HS-27A (cell line): ENCODE data around the gene HLA-DMB.

ENCODE experiments used
- DNase-seq: peaks from one replicate; pipeline ENCODE4 v3.0.0-alpha.2; 2012; ENCODE audit warnings: low read depth, missing footprints

HLA-DMB gene

DNA sequence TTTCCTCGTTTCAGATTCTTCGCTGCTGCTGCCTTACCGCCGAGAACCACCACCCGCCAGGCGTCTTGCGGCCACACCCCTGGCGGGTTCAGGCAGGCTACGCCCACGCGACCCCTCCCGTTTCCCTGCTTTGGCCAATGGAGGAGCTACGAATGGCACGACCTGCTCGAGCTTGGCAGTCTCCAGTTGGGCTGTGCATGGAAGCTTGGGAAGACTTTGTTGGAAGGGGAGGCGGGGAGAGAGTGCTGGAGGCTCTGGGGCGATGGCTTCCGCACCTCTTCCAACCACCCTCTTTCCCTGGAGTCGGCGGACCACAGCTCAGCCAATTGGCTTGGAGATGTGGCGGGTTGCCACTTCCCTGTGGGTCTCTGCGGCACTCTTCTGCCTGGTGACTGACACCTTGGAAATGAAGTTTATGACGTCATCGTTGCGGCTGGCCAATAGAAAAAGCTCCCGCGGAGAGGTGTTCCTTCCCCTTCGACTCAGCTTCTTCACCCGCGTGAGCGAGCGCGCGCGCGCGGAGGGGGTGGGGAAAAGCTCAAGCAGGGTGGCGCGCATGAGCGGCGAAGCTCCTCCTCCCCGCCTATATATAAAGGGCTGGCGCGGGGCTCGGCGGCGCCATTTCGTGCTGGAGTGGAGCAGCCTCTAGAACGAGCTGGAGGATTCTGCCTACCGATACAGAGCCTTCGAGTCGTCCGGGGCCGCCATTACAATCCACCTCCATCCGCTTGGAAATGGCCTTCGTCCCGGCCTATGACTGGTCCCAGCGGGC lies 30.9 kb upstream of the HLA-DMB start:
- DNase-seq, result peak; percentile 100

DNA sequence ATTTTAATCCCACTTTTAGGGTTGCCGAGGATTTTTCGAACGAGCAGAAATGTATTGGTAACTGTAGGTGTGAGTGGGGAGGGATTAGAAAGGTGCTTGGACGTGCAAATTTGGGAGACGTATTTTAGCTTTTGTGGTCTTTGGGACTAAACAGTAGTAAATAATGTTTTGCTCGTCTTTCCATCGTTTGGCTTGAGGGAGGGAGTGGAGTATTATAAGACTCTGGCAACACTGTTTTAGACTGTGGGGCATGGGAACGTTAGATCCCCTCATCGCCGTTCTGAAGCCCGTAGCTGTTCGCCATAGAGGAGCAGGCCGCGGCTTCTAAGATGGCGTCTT lies 30.4 kb upstream of the HLA-DMB start:
- no peak for DNase-seq

DNA sequence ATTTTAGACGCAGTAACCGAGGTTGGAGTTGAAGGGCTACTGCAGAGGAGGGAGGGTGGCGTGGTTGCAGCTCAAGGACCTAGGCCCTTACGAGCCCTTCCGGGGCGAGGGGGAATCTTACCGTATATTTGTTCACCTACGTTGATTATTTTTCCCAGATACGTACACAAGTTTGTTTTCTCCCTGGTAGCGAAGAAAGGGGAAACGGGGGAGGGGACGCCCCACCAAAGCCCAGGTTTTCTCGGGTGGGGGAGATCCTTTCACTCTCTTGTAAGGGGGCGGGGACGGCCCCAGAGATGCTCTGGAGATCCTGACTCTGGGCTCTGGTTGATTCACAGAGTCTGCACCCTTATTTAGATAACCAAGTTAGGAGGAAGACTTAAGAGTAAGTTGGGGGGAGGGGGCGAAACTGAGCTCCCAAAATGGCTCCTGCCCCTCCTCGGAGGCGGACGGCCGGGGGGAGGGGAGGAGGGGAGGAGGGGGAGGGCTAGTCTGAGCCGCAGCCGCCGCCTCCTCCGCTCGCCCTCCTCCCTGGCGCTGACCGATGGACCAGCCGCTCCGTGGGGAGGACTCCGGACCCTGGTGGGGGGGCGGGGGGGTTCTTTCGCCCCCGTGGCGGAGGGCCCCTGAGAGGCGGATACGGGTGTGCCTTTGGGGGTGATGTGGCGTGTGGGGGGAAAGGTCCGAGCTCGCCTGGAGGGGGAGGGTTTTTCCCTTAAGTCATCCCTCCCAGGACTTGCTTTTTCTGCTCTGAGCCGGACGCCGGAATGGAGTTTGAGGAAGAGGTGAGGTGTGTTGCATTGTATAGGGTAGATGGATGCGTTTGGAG lies 29.8 kb upstream of the HLA-DMB start:
- peak; percentile 79 for DNase-seq

DNA sequence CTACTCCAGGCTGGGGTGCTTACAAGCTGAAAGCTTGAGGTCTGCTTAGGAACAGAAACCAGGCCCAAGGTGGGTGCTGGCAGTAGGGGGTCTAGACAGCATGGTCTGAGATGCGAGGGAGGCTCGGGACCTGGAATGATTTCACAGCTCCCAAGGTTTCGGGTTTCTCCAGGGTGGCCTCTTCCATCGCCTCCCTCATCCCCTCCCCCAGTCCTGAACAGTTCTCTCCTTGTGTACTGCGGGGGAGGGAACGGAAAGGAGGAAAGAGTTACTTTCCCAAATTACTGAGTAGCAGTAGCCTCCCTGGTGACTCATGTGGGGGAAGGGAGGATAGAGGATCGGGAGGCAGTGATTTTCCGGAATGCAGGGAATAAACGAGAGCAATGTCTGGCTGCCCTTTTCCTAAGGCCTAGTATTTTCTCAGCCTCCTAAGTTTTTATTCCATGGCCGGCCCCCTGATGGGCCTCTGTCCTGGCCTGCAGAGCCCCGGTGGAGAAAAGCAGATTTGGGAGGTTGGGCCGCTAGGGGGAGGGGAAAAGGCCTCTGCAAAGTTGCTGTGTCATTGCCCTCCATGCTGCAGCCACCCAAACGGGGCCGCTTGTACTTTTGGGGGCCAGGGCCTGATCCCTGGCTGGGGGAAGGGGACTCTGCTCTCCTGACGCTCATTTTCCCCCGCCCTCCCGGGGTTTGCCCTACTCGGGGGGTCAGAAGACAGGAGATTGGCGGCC lies 29.0 kb upstream of the HLA-DMB start:
- DNase-seq, result peak; percentile 95

DNA sequence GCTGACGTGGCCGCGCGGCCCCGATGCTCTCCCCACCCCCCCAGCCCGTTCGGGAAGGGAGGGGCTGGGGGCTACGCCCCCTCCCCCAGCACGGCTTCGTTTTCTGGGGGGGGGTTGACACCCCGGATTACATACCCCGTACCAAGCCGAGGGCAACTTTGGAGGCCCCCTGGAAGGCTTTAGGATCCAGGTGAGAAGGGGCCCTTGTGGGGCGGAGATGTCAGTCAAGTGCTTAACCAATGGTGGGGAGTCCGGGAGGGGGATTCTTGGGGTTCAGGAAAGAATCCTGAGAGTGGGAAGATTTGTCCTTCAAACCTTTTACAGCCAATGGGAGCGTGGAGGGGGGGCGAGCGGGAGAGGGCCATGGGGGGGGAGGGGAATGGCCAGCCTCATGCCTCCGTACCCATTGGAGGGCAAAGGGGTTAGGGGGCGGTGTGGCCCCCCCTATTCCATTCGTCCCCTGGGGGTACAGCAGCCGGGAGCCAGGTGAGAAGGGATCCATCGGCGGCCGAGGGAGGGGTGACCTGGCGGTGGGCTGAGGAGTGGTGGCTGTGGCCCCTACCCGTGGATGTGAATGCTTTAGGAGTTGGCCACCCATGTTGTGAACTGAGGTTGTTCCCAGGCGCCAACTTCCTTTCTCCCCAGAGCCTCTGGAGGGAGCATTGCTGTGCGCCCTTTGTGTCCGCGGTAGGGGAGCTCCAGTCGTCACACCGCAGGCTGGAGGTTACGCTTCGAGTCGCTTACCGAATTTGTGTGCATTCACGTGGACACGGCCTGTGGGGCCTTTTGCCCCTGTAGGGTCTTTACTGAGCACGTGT lies 28.2 kb upstream of the HLA-DMB start:
- DNase-seq, result peak; percentile 89

DNA sequence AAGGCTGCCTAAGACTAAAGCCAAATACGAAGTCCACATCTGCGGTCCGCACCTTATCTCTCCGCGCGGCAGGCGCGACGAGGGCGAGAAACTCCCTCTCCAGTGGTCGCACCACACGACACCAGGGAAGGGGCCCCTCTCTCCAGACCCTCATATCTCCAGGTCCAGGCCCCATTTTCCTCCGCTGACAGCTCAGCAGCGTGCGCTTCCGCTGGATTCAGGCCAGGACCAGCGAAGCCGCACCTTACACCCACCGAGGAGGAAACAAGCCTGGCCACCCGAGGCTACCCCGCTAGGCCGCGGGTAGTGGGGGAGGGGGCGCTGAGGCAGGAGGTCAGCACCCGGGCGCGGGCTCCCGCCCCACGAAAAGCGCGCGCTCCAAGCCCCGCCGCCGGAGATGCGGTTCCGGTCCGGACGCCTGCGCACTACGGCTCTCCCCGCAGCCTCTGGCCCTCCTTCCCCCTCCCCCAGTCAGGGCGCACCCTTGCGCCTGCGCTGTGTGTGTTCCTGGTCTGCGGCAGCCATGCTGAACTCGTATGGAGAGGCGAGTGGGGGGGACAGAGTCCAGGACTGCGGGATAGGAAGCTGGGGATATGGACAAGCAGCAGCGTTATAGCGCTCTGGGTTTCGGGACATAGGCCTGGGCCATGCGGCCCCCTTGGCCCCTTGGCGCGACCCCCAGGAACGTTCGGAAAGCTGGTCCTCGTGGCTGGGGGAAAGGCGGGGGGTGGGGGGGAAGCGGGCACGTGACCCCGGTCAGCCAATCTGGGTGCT lies 27.5 kb upstream of the HLA-DMB start, which contains the start of gene BRD2:
Gene BRD2, plus strand, starts transcription at position 502 of the 774 bp plus-strand sequence. CDS start 4,305 bp downstream, outside the sequence.
- DNase-seq, result peak; percentile 97

DNA sequence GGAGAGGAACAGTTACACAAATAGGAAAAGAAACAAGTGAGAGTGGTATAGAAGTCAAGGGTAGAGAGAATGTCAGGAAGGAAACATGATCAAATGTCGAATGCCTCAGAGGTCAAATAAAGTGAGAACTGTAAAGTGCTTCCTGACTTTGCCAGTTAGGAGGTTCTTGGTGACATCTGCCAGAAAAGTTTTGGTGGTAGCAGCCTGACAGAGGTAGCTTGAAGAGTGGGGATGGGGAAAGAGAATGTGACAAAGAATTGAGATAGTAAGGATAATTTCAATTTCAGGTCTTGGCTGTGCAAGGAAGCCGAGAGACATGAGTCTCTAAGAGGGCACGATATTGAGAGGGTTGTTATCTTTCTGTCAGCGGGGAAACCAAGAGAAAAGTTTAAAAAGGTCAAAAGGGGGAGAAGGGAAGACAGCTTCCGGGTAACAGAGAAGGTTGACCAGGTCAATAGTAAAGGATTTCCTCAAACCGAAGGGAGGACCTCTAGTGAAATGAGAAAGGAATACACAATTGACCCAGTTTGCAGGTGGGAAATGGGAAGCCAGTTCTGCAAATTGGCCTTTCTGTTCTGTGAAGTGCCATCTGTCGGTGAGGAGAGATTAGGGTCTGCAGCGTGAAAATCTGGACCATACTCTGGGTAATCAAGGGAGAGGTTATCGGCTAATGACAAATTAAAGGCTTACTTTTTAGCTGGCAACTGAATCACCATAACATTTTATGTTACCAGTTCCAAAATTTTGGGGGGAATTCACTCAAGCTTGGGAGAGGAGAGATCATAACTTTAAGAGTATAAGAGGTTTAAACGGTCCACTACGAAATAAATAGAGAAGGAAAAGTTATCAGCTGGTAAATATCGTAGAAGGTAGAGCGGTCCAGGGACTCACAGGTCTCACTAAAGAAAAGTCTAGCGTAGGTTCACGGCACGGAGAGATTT lies 26.6 kb upstream of the HLA-DMB start:
- DNase-seq, result no peak

DNA sequence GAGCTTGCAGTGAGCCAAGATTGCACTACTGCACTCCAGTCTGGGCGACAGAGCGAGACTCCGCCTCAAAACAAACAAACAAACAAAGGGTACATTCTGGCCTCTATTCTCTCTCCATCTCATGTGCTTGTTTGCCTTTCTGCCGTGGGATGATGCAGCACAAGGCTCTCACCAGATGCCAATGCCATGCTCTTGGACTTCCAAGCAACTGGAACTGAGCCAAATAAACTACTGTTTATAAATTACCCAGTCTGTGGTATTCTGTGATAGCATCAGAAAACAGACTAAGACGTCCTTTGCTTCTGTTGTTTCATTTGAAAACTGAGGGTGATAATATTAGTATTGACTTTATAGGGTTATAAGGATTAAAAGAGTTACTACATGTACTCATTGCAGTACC lies 23.9 kb upstream of the HLA-DMB start:
- no peak for DNase-seq

DNA sequence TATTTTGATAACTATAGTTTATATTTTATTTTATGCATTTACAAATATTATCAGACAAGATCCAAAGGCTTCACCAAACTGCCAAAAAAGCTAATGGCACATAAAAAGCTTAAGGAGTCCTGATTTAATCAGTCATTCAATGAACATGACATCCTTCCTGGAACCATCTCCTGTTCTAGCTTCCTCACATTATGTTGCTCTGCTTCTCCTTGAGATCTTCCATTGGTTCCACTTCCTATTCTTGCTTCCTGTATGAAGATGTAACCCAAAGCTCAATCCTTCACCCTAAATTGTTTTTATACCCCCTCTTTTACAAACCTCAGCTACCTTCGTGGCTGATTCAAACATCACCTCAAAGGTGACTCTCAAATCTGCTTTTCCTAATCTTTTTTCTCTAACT lies 23.0 kb upstream of the HLA-DMB start:
- DNase-seq, result no peak

DNA sequence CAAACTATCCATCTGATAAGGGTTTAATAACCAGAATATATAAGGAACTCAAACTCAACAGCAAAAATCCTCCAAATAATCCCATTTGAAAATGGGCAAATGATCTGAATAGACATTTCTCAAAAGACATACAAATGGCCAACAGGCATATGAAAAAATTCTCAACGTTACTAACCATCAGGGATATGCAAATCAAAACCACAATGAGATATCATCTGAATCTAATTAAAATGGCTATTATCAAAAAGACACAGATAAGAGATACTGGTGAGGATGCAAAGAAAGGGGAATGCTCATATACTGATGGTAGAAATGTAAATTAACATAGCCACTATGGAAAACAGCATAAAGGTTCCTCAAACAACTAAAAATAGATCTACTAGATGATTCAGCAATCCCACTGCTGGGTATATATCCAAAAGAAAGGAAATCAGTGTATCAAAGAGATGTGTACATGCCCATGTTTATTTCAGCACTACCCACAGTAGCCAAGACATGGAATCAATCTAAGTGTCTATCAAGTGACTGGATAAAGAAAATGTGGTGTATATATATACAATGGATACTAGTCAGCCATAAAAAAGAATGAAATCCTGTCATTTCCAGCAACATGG lies 21.5 kb upstream of the HLA-DMB start:
- DNase-seq, result no peak

DNA sequence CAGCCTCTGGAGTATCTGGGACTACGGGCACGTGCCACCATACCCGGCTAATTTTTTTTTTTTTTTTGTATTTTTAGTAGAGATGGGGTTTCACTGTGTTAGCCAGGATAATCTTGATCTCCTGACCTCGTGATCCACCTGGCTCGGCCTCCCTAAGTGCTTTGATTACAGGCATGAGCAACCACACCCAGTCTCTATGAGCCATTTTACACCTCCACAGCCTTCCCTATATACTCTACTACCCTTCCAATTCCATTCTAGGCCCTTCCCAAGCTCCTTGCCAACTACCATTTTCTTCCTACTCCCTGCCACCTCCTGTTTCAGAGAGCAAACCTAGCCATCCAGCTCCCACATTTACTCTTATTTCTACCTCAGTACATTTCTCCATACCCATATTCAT lies 19.7 kb upstream of the HLA-DMB start:
- DNase-seq, result no peak

DNA sequence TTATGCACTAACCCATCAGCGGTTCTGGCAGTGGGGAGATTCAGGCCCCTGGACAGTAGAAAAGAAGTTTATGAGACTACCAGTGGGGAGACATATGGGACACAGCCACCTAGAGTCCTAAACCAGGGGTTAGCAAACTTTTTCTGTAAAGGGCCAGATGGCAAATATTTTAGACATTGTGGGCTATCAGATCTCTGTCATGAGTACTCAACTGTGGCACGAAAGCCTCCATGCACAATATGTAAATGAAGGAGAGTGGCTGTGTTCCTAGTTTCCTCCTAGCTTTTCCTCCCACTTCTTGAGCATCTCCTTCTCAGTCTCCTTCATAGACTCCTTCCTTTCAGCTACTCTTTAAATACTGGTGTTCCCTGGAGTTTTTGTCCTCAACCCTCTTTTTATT lies 15.3 kb upstream of the HLA-DMB start:
- DNase-seq, result no peak

DNA sequence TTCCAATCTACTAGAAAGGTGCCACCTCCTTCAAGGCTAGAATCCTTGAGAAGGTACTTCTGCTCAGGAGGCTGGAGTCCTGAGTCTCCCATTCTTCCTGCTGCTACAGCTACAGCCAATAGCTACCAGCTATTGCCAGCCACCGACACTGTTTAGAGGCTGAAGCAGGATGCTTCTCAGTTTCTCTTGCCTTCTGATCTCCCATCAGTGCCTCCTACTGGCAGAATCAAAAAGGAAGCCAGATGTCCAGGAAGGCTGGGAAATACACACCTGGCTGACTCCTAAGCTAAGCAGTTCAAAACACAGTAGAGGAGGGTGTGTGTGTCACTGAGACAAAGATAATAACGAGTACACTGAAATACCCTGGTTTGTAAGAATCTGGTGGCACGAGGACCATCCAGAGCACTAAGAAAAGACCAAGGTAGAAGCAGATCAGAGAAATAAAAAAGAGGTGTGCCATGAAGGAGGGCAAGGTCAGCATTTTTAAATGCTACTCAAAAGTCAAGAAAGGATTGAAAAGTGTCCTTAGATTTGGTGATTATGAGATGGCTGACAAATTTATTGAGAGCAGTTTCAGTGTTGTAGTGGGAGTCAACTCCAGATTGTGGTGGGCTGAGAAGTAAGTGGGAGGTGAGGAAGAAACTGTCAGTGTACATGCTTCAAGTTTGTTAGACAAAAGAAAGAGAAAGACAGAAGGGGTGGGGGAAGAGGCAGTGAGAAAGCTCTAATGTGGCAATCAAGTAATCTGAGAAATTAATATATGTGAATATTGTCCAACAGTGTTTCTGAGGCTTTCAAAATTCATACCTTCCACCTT lies 14.4 kb upstream of the HLA-DMB start:
- no peak for DNase-seq

DNA sequence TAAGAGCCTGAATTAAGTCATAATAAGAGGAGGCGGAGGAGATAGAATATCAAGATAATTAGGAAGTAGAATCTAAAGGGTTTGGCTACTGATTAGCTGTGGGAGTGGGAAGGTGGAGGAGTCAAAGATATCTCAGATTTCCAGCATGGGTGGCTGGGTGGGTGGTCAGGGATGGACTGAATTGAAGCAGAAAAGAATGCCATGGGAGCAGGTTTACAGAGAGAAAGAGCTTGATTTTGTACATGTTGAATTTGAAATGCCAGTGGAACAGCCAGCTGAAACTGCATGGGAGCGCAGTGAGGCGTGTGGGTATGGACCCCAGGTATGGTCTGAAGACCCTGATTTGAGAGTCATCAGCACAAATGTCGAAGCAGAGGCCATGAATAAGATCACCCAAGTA lies 13.4 kb upstream of the HLA-DMB start:
- DNase-seq, result no peak

DNA sequence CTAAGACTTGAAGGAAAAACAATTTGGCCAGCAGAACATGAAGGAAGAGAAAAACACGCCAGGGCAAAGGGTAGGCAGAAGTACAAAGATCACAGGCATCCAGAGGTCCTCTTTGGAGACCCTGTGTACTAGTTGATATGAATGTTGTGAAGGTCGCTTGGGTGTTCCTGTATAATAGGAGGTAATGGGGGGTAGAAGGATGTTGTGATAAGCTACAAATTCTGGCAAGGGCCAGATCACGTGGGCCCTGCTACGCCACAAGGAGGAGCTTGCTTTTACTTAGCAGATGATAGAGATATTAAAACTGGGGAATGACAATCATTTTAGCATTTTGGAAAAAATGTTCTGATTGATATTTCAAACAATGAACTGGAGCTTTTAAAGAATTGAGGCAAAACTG lies 12.9 kb upstream of the HLA-DMB start:
- no peak for DNase-seq

DNA sequence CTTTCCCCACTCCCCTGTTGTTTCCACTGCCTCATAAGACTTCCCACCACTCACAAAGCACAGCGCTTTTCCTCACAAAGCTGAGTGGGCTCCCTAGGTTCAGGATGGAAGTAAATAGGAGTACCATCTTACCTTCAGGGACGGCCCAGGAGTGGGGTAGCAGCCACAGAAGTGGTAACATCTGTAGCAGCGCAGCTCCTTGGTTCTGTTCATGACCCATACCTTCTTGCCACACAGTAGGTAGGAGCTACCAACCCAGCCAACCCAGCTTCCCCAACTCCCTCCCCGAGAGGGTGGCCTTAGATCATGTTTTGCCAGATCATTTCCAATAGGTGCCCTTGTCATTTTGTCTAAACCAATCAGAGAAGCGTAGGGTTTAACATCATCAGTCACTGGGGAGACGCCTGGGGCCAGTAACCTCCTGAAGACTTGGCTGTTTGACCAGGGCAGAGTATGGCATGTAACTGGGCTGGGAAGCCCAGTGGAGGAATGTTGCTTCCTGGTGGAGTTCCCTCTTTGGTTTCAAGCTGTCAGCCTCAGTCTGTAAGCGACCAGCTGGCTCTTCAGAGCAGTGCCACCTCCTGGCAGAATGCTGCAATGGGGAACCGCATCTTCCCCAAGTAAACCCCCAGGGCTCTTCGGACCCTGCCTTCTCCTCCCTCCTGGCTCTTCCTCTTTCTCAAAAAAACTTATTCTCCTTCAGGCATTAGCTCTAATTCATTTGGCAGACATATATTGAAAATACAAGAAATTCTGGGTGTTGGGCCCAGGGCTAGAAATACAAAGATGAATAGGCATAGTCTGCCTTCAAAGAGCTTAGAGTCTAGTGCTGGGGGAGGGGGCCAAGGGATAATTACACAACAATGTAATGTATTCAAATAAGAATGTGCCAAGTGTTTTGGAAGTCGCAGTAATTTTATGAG lies 12.2 kb upstream of the HLA-DMB start, which contains the start of gene HLA-DMA:
Gene HLA-DMA, minus strand, starts transcription at position 281 of the 923 bp plus-strand sequence. Its CDS starts 61 bp downstream, at position 220.
- DNase-seq, result peak; percentile 98

DNA sequence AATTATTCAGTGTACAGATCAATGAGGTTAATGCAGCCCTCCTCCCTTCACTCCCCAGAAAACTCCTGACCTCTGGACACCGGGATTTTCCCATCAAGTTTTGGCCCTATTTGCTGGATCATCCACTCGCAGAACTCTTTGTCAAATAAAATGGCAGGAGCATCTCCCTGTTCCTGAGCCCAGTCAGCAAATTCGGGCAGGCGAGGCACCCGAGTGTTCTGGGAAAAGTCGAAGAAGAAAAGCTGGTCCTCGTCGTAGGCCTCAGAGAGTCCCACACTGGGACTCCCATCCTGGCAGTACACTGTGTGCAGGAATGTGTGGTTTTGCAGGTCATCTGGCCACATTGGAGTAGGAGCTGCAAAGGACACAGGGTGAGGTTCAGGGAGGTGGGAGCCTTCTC lies 9.6 kb upstream of the HLA-DMB start:
- no peak for DNase-seq
